GM19351 (cell line): ENCODE measurements around the gene CHCHD3.

Experiments
- ATAC-seq: cut with Tn5 transposase; IDR thresholded peaks from one replicate; pipeline ENCODE4 v1.9.1; 2021; ENCODE audit warnings: mild to moderate bottlenecking, moderate library complexity; ENCODE audit not compliant: unreplicated experiment

The CHCHD3 gene

GRCh38 chr7:132830941-132831340 lies 250.9 kb downstream of the CHCHD3 start:
- no peak for ATAC-seq

- ATAC-seq, result no peak
Measured at GRCh38 chr7:132828502-132828901, 253.4 kb downstream of the CHCHD3 start.

- no peak for ATAC-seq
Measured at GRCh38 chr7:132825932-132826835, 255.7 kb downstream of the CHCHD3 start.

GRCh38 chr7:132825222-132825621 lies 256.7 kb downstream of the CHCHD3 start:
- no peak for ATAC-seq

GRCh38 chr7:132819648-132820047 lies 262.2 kb downstream of the CHCHD3 start:
- ATAC-seq, result no peak

GRCh38 chr7:132817949-132818348 lies 263.9 kb downstream of the CHCHD3 start:
- ATAC-seq, result no peak

- ATAC-seq, result no peak
Measured at GRCh38 chr7:132815696-132816311, 266.1 kb downstream of the CHCHD3 start.

- no peak for ATAC-seq
Measured at GRCh38 chr7:132815130-132815529, 266.8 kb downstream of the CHCHD3 start.

GRCh38 chr7:132810561-132810960 lies 271.3 kb downstream of the CHCHD3 start:
- ATAC-seq, result no peak

- no peak for ATAC-seq
Measured at GRCh38 chr7:132806834-132807233, 275.1 kb downstream of the CHCHD3 start.

GRCh38 chr7:132805766-132806165 lies 276.1 kb downstream of the CHCHD3 start:
- ATAC-seq, result no peak

- ATAC-seq, result no peak
Measured at GRCh38 chr7:132804849-132805485, 276.9 kb downstream of the CHCHD3 start.

GRCh38 chr7:132800522-132800921 lies 281.4 kb downstream of the CHCHD3 start:
- ATAC-seq, result no peak

GRCh38 chr7:132799081-132799413 lies 282.8 kb downstream of the CHCHD3 start:
- ATAC-seq, result no peak

GRCh38 chr7:132797152-132797551 lies 284.7 kb downstream of the CHCHD3 start:
- no peak for ATAC-seq

- ATAC-seq, result no peak
Measured at GRCh38 chr7:132793474-132793873, 288.4 kb downstream of the CHCHD3 start.

- ATAC-seq, result no peak
Measured at GRCh38 chr7:132791036-132791435, 290.9 kb downstream of the CHCHD3 start.

GRCh38 chr7:132790104-132790503 lies 291.8 kb downstream of the CHCHD3 start:
- no peak for ATAC-seq

- ATAC-seq, result no peak
Measured at GRCh38 chr7:132789281-132789680, 292.6 kb downstream of the CHCHD3 start.

- ATAC-seq, result no peak
Measured at GRCh38 chr7:132785870-132786269, 296.0 kb downstream of the CHCHD3 start.

- ATAC-seq, result no peak
Measured at GRCh38 chr7:132784406-132784805, 297.5 kb downstream of the CHCHD3 start.

GRCh38 chr7:132783824-132784223 lies 298.1 kb downstream of the CHCHD3 start:
- ATAC-seq, result no peak
